T-helper 17 cell (primary cell): ENCODE data around the gene STX16. TPM values are rescaled to one million over a fixed set of nuclear protein-coding genes. Genes with fewer than 3 reads are reported as not detected.

Experiments used
- ATAC-seq: fragments of 150-1000 bp; cut with Tn5 transposase; 2 replicates; pipeline ENCODE4 v1.10.0; 2021; ENCODE audit warnings: mild to moderate bottlenecking, moderate library complexity
- DNase-seq, 3 donors: peaks; one replicate each; pipeline versions ENCODE4 v3.0.0 to v3.0.0-alpha.2; 2020 to 2021
- H3K9me3 ChIP-seq: one replicate; pipeline ENCODE4 v1.7.0; 2013; ENCODE audit warnings: low read length, mild to moderate bottlenecking; ENCODE audit not compliant: control insufficient read depth, poor library complexity, severe bottlenecking
- H3K27ac Mint-ChIP-seq: one replicate; pipeline ENCODE4 v1.8.0; 2022; ENCODE audit warnings: mild to moderate bottlenecking, moderate library complexity, mixed read lengths
- H3K27me3 Mint-ChIP-seq: one replicate; pipeline ENCODE4 v1.8.0; 2022; ENCODE audit warnings: mixed read lengths
- H3K36me3 Mint-ChIP-seq: one replicate; pipeline ENCODE4 v1.8.0; 2022; ENCODE audit warnings: low read depth, mixed read lengths
- H3K4me1 Mint-ChIP-seq: one replicate; pipeline ENCODE4 v1.8.0; 2022; ENCODE audit warnings: mild to moderate bottlenecking, mixed read lengths
- H3K4me3 Mint-ChIP-seq: one replicate; pipeline ENCODE4 v1.8.0; 2022; ENCODE audit warnings: mild to moderate bottlenecking, moderate library complexity, mixed read lengths
- total RNA-seq, 4 donors: library from RNA in 2 of 4; stranded (reverse) in 2 of 4; gene quantifications; one replicate each; pipeline ENCODE4 v1.2.3 and lab custom pipeline; 2022 to 2026

Gene STX16
- total RNA-seq, 2 donors from 2014 or later = 161 to 167 TPM

DNA sequence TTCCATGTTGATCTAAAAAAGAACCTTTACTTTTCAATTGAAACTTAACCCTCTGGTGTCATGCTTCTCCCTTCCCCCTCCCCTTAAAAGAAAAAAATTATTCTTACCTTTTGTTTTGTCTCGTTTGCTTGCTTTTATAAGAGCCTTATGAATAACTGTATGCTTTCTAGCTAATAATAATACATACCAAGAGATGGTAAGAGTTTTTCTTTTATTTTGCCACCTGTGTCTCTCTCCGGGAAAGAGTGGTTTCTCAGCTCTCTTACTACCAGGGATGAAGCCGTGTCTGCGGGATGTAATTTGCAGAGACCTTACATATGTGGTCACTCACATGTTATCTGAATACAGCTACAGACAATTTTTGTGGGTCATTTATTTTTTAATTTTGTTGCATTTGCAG lies 7.7 kb downstream of the STX16 start:
- Mint-ChIP-seq H3K4me1 (peaks cover 52% of the 10 kb centered on the region), H3K27me3 (no peaks in the 10 kb centered on the region), H3K27ac (peak overlapping the region; percentile 99), H3K36me3 (peaks cover 2% of the 10 kb centered on the region), H3K4me3 (peak overlapping the region; percentile 63)
- ATAC-seq (no peak), DNase-seq (no peak)
- H3K9me3 ChIP-seq = no peaks in the 10 kb centered on the region

DNA sequence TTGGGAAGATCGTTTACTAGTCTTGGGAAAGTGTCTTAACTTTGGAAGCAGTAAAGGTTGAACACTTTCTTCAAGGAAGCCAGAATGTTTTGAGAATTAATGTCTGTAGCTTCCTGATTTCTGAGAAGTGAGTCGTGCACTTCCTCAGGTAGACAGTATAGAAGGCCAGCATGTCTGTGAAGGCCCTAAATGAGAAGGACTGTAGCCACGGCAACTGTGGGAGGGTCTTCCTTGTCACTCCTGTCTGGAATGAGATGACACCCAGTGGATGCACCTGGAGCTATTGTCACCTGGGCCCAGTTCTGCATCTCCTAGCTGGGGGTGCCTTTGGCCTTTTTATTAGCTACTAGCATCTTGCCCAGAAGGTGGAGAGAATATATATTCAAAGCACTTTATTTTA lies 8.8 kb downstream of the STX16 start:
- no peaks in the 10 kb centered on the region for H3K9me3 ChIP-seq
- Mint-ChIP-seq H3K4me1 (peaks cover 53% of the 10 kb centered on the region), H3K36me3 (peaks cover 2% of the 10 kb centered on the region), H3K27ac (peak overlapping the region; percentile 99), H3K4me3 (peak overlapping the region; percentile 85), H3K27me3 (no peaks in the 10 kb centered on the region)
- DNase-seq = no peak
- no peak for ATAC-seq

DNA sequence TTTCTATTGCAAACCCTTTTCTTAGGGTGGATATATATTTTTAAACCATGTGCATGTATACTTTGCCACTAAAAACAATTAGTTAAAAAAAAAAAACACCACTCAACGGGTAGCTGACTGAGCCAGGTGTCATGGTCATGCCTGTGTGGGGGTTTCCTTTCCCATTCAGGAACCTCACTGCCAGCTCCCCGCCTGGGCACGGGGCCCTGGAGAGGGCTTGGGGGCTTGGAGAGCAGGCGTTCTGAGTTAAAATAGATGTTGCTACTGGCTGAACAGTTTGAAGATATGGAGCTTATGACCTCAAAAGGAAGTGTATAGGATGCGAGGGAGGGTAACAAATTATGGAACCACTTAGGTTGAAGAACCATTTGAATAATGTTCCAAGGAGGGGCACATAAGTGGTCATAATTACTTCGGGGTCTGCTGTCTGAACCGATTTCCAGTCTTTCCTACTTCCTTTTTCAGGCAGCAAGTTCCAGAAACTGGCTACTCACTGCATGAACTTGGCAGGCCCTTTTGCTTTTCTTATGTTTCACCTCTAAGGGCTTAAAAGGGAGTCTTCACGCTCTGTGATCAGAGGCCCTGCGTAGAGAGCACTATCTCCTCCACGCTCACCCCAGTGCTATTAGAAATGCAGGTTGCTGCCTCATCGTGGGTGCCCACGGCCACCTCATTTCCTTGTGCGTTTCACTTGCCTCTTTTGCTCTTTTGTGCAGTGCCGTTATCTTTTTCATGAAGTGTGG lies 9.9 kb downstream of the STX16 start:
- Mint-ChIP-seq H3K27me3 (no peaks in the 10 kb centered on the region), H3K27ac (peak overlapping the region; percentile 99), H3K36me3 (peaks cover 2% of the 10 kb centered on the region), H3K4me3 (peak overlapping the region; percentile 85), H3K4me1 (peaks cover 53% of the 10 kb centered on the region)
- H3K9me3 ChIP-seq = no peaks in the 10 kb centered on the region
- peak; percentile 24 to 50 (median 41) for DNase-seq
- peak; percentile 90 for ATAC-seq

DNA sequence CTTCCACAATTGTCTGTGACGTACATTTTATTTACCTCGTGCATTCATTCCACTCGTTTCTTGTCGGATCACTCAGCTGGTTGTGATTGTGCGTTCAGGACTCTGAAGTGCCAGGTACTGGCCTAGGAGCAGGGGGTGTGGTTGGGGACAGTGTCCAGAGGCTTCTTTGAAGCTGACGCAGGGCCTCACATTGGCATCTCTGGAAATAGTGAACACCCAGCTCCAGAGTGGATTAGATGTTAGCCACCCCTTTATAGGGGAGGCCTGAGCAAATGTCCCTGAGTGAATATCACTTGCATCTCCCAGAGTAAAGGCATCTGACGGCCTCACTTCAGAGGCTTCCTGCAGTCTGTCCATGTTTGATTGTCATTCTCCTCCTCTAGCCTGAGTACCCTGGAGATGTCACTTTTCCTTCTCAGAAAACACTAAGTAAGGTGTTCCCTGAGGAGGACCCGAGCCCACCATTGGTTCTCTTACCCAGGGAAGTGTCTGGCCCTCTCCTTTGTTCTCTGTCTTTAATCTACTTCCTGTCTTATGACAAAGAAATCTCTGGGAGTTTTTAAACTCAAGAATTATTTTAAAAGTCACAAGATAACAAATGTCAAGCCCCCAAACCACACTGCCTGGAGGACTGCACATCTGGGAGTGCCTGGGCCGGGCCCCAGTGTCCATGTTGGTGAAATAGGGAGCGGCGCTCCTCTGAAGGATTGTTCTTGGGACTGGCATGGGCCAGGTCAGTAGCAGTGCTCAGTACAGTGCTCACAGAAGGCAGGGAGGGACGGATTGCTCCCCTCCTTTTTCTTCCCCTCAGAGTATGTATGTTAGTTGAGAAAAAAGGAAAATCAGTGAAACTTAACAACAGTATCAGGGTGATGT lies 10.8 kb downstream of the STX16 start:
- ATAC-seq (peak; percentile 40), DNase-seq (no peak)
- H3K4me3 Mint-ChIP-seq = peak overlapping the region; percentile 85
- H3K27ac Mint-ChIP-seq = peak overlapping the region; percentile 99
- no peaks in the 10 kb centered on the region for H3K36me3 Mint-ChIP-seq
- no peaks in the 10 kb centered on the region for H3K9me3 ChIP-seq
- H3K27me3 Mint-ChIP-seq = no peaks in the 10 kb centered on the region
- peaks cover 49% of the 10 kb centered on the region for H3K4me1 Mint-ChIP-seq

DNA sequence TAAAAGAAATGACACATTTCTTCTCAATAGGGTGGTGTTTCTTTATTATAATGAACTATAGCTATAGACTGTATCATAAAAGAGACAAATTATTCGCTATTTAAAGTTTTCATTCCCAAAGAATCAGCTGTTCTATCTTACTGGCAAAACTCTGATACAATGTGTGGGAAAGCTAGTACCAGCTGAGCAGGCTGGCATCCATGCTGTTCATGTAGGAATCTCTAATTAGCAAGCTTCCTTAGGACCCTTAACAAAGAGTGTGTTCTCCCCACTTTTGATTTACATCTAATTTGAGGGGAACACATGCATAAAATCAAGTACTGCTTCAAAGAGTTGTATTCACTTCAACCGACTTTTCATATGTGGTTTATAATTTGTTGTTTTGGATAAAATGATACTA lies 13.2 kb downstream of the STX16 start:
- no peaks in the 10 kb centered on the region for H3K27me3 Mint-ChIP-seq
- no peak for ATAC-seq
- H3K4me1 Mint-ChIP-seq = peaks cover 36% of the 10 kb centered on the region
- H3K36me3 Mint-ChIP-seq = peaks cover 4% of the 10 kb centered on the region
- no peak overlapping the region for H3K4me3 Mint-ChIP-seq
- no peak for DNase-seq
- H3K27ac Mint-ChIP-seq = peak overlapping the region; percentile 41
- no peaks in the 10 kb centered on the region for H3K9me3 ChIP-seq

DNA sequence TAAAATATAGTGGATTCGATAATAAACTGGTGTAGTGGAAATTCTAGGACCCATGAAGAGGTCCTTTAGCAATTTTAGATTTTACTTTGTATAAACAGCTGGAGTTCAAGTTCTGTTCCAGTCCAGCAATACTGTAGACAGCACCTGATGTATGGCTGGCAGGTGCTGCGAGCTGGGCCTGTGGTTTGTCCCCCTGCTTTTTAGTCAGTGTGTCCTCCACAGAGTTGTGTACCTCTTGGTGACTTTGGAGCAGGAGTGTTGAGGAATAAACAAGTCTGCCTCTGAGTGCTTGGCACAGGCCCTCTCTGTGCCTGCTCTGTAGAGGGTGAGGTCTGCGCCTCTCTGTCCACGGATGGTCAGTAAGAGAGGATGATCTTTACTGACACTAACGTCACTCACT lies 13.8 kb downstream of the STX16 start:
- H3K27ac Mint-ChIP-seq = peak overlapping the region; percentile 67
- DNase-seq = no peak
- no peak for ATAC-seq
- H3K4me1 Mint-ChIP-seq = peaks cover 32% of the 10 kb centered on the region
- H3K4me3 Mint-ChIP-seq = no peak overlapping the region
- H3K27me3 Mint-ChIP-seq = no peaks in the 10 kb centered on the region
- no peaks in the 10 kb centered on the region for H3K9me3 ChIP-seq
- H3K36me3 Mint-ChIP-seq = peaks cover 4% of the 10 kb centered on the region

DNA sequence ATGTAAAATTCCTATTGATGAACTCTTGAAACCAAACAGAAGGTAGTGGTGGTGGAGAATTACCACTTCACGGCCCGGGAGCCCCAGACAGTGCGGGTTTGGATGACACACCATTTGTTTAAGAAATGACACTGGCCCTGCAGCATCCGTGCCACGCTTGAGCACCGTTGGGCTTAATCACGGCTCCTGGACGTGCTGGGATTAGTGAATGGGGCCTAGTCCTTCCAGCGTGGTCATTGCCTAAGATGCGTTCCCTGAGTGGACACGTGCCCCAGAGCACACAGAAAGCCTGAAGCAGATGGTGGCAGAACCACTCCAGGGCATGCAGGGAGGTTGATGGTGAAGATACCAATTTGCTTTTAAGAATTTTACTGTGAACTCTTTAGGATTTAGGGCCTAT lies 14.5 kb downstream of the STX16 start:
- H3K4me1 Mint-ChIP-seq = peaks cover 28% of the 10 kb centered on the region
- H3K27ac Mint-ChIP-seq = peak overlapping the region; percentile 67
- no peaks in the 10 kb centered on the region for H3K9me3 ChIP-seq
- peaks cover 4% of the 10 kb centered on the region for H3K36me3 Mint-ChIP-seq
- DNase-seq (no peak), ATAC-seq (no peak)
- no peaks in the 10 kb centered on the region for H3K27me3 Mint-ChIP-seq
- no peak overlapping the region for H3K4me3 Mint-ChIP-seq

DNA sequence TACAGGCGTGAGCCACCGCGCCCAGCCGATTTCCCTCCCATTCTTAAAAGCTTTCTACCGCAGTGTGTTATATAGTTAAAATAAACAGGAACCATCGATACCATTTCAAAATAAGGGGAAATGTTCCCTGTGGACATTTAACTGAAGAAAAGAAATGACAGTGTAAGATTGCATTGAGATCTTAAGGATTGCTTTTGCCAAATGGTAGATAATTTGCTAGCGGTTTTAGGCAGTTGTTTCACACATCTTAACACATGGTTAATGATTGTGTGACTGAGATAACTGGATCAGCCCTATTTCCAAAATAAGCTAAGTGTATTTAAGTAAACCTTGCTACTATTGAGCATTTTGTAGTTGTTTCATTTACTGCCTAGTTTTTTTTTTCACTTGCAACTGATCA lies 15.6 kb downstream of the STX16 start:
- ATAC-seq (no peak), DNase-seq (no peak)
- Mint-ChIP-seq H3K4me1 (peaks cover 19% of the 10 kb centered on the region), H3K4me3 (no peak overlapping the region), H3K36me3 (peaks cover 4% of the 10 kb centered on the region), H3K27ac (peak overlapping the region; percentile 67), H3K27me3 (no peaks in the 10 kb centered on the region)
- no peaks in the 10 kb centered on the region for H3K9me3 ChIP-seq

DNA sequence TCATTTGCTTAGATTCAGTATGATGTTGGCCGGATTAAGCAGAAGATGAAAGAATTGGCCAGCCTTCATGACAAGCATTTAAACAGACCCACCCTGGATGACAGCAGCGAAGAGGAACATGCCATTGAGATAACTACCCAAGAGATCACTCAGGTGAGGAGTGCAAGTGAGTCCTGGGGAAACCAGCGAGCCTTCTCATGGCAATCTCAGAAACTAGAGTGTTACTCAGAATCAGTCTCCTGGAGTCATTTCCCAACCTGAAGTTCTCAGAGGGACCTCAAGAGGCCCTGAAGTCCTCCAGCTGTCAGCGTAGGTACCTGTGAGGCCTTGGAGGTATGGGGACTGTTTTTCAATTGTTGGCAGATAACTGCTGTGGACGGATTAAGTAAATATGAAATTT lies 16.9 kb downstream of the STX16 start:
- DNase-seq (no peak), ATAC-seq (no peak)
- H3K9me3 ChIP-seq = no peaks in the 10 kb centered on the region
- H3K4me3 Mint-ChIP-seq = no peak overlapping the region
- peaks cover 12% of the 10 kb centered on the region for H3K4me1 Mint-ChIP-seq
- no peak overlapping the region for H3K27ac Mint-ChIP-seq
- H3K36me3 Mint-ChIP-seq = peaks cover 4% of the 10 kb centered on the region
- H3K27me3 Mint-ChIP-seq = no peaks in the 10 kb centered on the region

DNA sequence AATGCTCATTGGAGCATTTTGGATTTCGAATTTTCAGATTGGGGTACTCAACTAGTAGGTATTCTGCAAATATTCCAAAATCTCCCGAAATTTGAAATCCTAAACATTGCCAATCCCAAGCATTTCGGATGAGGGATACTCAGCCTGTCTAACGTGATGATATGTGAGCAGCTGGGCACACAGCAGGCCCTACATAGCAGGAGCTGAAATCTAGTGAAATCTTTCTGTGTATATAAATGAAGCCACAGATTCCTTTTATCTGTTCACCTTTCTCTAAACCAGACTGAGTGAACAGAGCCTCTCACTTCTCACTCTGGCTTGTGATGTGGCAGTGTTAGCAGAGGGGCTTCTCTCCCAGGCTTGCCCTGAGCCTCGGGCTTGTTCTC lies 17.8 kb downstream of the STX16 start:
- Mint-ChIP-seq H3K27ac (no peak overlapping the region), H3K4me1 (peaks cover 6% of the 10 kb centered on the region), H3K36me3 (peaks cover 4% of the 10 kb centered on the region), H3K27me3 (no peaks in the 10 kb centered on the region), H3K4me3 (no peak overlapping the region)
- H3K9me3 ChIP-seq = no peaks in the 10 kb centered on the region
- ATAC-seq = no peak
- no peak for DNase-seq

DNA sequence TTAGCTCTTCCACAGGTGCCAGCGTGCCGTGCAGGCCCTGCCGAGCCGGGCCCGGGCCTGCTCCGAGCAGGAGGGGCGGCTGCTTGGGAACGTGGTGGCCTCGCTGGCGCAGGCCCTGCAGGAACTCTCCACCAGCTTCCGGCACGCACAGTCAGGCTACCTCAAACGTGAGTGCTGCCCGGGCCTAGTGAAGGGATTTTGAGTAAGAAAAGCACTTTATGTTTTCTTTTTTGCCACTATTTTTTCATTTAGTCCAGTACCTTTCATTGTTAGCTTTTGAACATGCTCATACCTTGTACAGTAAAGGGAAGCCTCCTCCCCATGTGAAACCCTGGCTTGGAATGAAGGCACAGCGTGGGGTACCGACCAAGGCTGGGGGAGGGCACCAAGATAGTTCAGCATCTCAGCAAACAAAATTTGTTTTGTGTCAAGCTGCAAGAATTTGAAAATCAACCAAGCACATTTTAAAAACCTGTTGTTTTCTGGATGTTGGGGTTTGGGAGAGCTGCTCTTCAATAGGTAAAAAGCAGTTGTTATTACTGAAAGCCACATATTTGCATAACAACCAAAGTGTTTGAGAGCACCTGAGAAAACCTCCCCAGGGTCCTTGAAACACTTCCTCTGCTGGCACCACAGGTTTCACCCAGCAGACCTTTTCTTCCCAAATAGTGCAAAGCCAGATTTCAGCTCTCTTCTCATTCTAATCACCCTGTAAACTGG lies 18.4 kb downstream of the STX16 start:
- peaks cover 6% of the 10 kb centered on the region for H3K4me1 Mint-ChIP-seq
- ATAC-seq (no peak), DNase-seq (no peak)
- H3K36me3 Mint-ChIP-seq = peaks cover 4% of the 10 kb centered on the region
- peak overlapping the region; percentile 21 for H3K27ac Mint-ChIP-seq
- no peaks in the 10 kb centered on the region for H3K27me3 Mint-ChIP-seq
- H3K4me3 Mint-ChIP-seq = no peak overlapping the region
- no peaks in the 10 kb centered on the region for H3K9me3 ChIP-seq

DNA sequence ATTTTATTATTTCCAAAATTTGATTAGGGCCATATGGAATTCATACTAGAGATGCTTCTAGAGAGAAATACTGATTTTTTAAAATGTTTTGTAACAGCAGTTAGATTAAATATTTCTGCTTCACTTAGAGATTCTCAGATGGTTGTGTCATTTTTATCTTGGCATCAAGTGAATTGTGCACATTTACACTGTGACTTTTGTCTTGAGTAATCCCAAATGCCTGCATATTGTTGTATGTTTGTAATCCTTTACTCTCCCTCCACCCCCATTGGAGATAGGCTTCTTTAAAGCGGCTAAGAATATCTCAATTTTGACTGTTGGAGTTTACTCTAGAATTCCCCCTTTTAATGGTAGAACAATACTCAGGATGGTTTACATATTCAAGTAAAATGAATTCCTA lies 19.0 kb downstream of the STX16 start:
- ATAC-seq = no peak
- Mint-ChIP-seq H3K4me3 (no peak overlapping the region), H3K4me1 (peaks cover 6% of the 10 kb centered on the region), H3K27ac (peak overlapping the region; percentile 21), H3K27me3 (no peaks in the 10 kb centered on the region), H3K36me3 (peaks cover 4% of the 10 kb centered on the region)
- H3K9me3 ChIP-seq = no peaks in the 10 kb centered on the region
- no peak for DNase-seq

DNA sequence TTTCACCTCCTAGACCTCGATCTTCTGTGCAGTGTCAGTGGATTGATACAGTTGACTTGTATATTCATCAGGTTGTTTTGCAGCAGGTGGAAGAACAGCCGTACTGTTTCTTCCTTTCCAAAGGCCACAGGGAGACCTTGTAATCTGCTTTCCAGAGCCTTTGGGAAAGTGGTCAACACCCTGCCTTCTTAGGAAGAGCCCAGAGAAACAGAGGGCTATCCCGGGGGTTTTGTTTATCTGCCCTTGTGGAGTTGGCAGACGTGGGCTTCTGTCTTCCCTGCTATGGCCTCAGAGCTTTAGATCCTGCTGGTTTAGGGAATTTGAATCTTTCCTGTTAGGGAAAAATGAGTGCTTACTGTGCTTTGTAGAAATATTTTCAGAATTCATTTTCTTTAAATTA lies 19.6 kb downstream of the STX16 start:
- no peak for DNase-seq
- Mint-ChIP-seq H3K4me3 (no peak overlapping the region), H3K27me3 (no peaks in the 10 kb centered on the region), H3K4me1 (peaks cover 6% of the 10 kb centered on the region), H3K36me3 (peaks cover 4% of the 10 kb centered on the region), H3K27ac (no peak overlapping the region)
- H3K9me3 ChIP-seq = no peaks in the 10 kb centered on the region
- ATAC-seq = no peak
